HFF-Myc (cell line): ENCODE data around the gene POLD1.

Experiments
- DNase-seq: peaks from one replicate; pipeline ENCODE4 v3.0.0-alpha.2; 2011; ENCODE audit warnings: low read depth; ENCODE audit errors: extremely low read depth
- H3K4me3 ChIP-seq: replicated peaks from 2 replicates; pipeline ENCODE4 v1.5.1; 2011; ENCODE audit warnings: low read depth, mild to moderate bottlenecking, control low read depth, low read length
- CTCF ChIP-seq: IDR thresholded peaks from 2 replicates; pipeline ENCODE4 v1.5.1; 2012; ENCODE audit warnings: mild to moderate bottlenecking, low read depth, low read length, control low read depth; ENCODE audit errors: missing control alignments

The POLD1 gene

GRCh38 chr19:50406829-50407228 lies 22.7 kb downstream of the POLD1 start:
- TF ChIP-seq CTCF: no peak
- no peak for DNase-seq
- no peak overlapping the region for H3K4me3 ChIP-seq

- no peak for TF ChIP-seq CTCF
- no peak overlapping the region for H3K4me3 ChIP-seq
- DNase-seq: no peak
Measured at GRCh38 chr19:50409347-50409746, 25.2 kb downstream of the POLD1 start.

- no peak for DNase-seq
- TF ChIP-seq CTCF: no peak
- H3K4me3 ChIP-seq: no peak overlapping the region
Measured at GRCh38 chr19:50410109-50410508, 26.0 kb downstream of the POLD1 start.

- TF ChIP-seq CTCF: no peak
- DNase-seq: no peak
- H3K4me3 ChIP-seq: no peak overlapping the region
Measured at GRCh38 chr19:50412419-50412818, 28.3 kb downstream of the POLD1 start.

GRCh38 chr19:50413096-50413495 lies 28.9 kb downstream of the POLD1 start:
- TF ChIP-seq CTCF: no peak
- no peak overlapping the region for H3K4me3 ChIP-seq

GRCh38 chr19:50413531-50413930 lies 29.4 kb downstream of the POLD1 start:
- TF ChIP-seq CTCF: no peak
- H3K4me3 ChIP-seq: no peak overlapping the region
- DNase-seq: no peak

More at GRCh38 chr19:50413096-50413495, 28.9 kb downstream of the POLD1 start:
- no peak for DNase-seq
